ENCODE results near the gene APBB1IP.

DNA sequence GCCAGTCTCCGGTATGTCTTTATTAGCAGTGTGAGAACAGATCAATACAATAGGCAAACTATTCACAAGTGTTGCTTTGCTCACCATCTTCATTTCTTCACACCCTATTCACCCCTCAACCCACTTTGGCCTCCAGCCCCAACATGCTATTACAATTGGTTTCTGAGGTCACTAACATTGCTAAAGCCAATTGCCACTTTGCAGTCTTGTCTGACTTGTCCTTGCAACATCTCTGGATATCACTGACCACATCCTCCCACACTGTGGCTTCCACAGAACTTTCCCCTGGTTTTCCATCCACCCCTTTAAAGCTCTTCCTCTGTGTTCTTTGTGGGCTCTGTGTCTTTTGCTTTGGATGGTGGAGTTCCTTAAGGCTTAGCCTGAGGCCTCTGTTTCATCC lies 5.2 kb upstream of the APBB1IP start:
- TF ChIP-seq, protein P1, sequence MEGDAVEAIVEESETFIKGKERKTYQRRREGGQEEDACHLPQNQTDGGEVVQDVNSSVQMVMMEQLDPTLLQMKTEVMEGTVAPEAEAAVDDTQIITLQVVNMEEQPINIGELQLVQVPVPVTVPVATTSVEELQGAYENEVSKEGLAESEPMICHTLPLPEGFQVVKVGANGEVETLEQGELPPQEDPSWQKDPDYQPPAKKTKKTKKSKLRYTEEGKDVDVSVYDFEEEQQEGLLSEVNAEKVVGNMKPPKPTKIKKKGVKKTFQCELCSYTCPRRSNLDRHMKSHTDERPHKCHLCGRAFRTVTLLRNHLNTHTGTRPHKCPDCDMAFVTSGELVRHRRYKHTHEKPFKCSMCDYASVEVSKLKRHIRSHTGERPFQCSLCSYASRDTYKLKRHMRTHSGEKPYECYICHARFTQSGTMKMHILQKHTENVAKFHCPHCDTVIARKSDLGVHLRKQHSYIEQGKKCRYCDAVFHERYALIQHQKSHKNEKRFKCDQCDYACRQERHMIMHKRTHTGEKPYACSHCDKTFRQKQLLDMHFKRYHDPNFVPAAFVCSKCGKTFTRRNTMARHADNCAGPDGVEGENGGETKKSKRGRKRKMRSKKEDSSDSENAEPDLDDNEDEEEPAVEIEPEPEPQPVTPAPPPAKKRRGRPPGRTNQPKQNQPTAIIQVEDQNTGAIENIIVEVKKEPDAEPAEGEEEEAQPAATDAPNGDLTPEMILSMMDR (IDR thresholded peaks at IDR 0.05): no peak
- TF ChIP-seq POLR2A (IDR thresholded peaks at IDR 0.05): no peak

All from uterus (tissue), 2 donors.